Ishikawa (cell line): ENCODE results near the gene F10.

Experiments
- EP300 ChIP-seq: IDR thresholded peaks from 2 replicates; pipeline ENCODE4 v1.6.1; 2012; ENCODE audit warnings: borderline replicate concordance
- FOXM1 ChIP-seq: IDR thresholded peaks from 2 replicates; pipeline ENCODE4 v1.6.1; 2012; ENCODE audit warnings: low read depth, borderline replicate concordance
- MAX ChIP-seq: IDR thresholded peaks from 2 replicates; pipeline ENCODE4 v1.6.1; 2012
- NFIC ChIP-seq: IDR thresholded peaks from 2 replicates; pipeline ENCODE4 v1.6.1; 2012
- RAD21 ChIP-seq: IDR thresholded peaks from 2 replicates; pipeline ENCODE4 v1.6.1; 2012; ENCODE audit warnings: low read depth
- YY1 ChIP-seq: IDR thresholded peaks from 2 replicates; pipeline ENCODE4 v1.6.1; 2012; ENCODE audit warnings: low read depth
- TF ChIP-seq, protein P1 (sequence below): IDR thresholded peaks from 2 replicates; pipeline ENCODE4 v1.6.1; 2012; ENCODE audit warnings: low read depth, mild to moderate bottlenecking

DNA sequence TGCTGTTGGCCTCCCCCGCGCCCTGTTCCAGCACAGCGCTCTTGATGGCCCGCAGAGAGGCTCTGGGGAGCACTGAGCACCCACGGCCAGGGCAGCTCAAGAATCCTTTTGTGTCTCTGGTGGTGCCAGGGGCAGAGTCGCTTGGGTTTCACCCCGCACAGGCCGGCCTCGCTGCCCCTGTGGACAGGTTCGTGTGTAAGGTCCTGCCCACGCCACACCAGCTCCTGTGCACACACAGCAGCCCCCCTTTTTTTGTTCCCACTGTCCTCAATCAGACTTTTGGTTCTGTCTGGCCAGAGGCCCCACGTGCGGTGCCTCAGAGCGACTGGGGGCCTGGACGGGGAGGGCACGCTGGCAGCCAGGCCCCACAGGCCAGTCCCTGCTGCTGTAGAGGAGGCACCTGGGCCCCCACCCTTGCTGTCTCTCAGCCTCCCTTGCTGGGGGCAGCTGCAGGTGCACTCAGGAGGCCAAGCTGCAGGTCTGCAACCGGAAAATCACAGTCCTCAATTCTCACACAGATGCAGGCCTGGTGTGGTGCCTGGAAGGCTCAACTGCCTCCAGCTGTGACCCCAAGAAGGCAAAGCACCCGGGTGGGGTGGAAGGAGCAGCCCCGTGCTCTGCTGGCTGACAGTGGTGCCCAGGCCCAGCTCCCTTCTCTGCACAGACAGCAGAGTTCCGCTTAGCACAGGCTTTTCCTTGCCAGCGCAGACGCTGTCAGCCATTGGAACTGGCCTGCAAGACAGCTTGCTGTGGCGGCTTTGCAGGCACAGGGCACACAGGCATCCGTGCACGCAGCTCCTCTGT is 29.6 kb upstream of the F10 start:
- TF ChIP-seq YY1 (no peak), NFIC (no peak), MAX (no peak), EP300 (no peak), RAD21 (no peak), FOXM1 (no peak)
- TF ChIP-seq, protein P1, sequence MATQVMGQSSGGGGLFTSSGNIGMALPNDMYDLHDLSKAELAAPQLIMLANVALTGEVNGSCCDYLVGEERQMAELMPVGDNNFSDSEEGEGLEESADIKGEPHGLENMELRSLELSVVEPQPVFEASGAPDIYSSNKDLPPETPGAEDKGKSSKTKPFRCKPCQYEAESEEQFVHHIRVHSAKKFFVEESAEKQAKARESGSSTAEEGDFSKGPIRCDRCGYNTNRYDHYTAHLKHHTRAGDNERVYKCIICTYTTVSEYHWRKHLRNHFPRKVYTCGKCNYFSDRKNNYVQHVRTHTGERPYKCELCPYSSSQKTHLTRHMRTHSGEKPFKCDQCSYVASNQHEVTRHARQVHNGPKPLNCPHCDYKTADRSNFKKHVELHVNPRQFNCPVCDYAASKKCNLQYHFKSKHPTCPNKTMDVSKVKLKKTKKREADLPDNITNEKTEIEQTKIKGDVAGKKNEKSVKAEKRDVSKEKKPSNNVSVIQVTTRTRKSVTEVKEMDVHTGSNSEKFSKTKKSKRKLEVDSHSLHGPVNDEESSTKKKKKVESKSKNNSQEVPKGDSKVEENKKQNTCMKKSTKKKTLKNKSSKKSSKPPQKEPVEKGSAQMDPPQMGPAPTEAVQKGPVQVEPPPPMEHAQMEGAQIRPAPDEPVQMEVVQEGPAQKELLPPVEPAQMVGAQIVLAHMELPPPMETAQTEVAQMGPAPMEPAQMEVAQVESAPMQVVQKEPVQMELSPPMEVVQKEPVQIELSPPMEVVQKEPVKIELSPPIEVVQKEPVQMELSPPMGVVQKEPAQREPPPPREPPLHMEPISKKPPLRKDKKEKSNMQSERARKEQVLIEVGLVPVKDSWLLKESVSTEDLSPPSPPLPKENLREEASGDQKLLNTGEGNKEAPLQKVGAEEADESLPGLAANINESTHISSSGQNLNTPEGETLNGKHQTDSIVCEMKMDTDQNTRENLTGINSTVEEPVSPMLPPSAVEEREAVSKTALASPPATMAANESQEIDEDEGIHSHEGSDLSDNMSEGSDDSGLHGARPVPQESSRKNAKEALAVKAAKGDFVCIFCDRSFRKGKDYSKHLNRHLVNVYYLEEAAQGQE: no peak
